ENCODE results near the gene PIP4K2A. TPM values are rescaled to one million over a fixed set of nuclear protein-coding genes. Genes with fewer than 3 reads are reported as not detected.

The PIP4K2A gene
- total and polyA plus RNA-seq, 2 of the 13 experiments (the other 11 are each of a cell fraction or from before 2014, with no cell fraction given) = 9.1 to 22.6 TPM

DNA sequence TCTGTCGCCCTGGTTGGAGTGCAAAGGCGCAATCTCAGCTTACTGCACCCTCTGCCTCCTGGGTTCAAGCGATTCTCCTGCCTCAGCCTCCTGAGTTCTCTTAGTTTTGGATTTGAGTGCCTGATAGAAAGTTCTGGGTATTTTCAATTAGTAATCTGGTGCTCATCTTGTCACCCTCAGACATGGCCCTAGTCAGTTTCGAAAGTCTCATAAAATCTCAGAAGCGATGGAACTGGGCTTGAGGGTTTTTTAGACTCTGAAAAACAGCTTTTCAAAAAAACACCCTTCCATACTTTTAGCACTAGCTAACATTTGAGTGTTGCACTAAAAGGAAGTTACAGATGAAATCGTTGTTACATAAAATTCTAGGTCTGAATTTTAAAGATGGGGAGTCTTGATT is 9.4 kb upstream of the PIP4K2A start:
- no peak overlapping the region for H3K4me3 ChIP-seq (replicated peaks in 1 of 3; ENCODE audit: insufficient read depth in 1 of 3, low read depth in 2 of 3, low read length in 3 of 3)
- TF ChIP-seq SMAD1 (CRISPR knock-in tag; IDR thresholded peaks at IDR 0.05; ENCODE audit: borderline replicate concordance, low read depth) = no peak
- TF ChIP-seq ZNF777 (CRISPR knock-in tag; IDR thresholded peaks at IDR 0.05) = no peak
- no peak for TF ChIP-seq HIVEP1 (CRISPR knock-in tag; IDR thresholded peaks at IDR 0.05)
- no peak for TF ChIP-seq GABPA (IDR thresholded peaks at IDR 0.05; ENCODE audit: low read depth, low read length)
- no peak for TF ChIP-seq GABPA (CRISPR knock-in tag; IDR thresholded peaks at IDR 0.05; ENCODE audit: low read depth)
- TF ChIP-seq, protein P1, sequence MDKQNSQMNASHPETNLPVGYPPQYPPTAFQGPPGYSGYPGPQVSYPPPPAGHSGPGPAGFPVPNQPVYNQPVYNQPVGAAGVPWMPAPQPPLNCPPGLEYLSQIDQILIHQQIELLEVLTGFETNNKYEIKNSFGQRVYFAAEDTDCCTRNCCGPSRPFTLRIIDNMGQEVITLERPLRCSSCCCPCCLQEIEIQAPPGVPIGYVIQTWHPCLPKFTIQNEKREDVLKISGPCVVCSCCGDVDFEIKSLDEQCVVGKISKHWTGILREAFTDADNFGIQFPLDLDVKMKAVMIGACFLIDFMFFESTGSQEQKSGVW (CRISPR knock-in tag; IDR thresholded peaks at IDR 0.05; ENCODE audit: borderline replicate concordance) = no peak
- TF ChIP-seq RFXAP (CRISPR knock-in tag; IDR thresholded peaks at IDR 0.05; ENCODE audit: borderline replicate concordance) = no peak
- ATAC-seq = no peak
- FAIRE-seq = no peak
- CTCF ChIA-PET (ENCODE audit: low intra/inter-chr PET ratio, low total read pairs) = no interaction called here
- H4K20me1 ChIP-seq (ENCODE audit: insufficient read depth, low read length) = no peaks in the 10 kb centered on the region
- no peaks in the 10 kb centered on the region for H3K9me3 ChIP-seq (ENCODE audit: low read length)
- no peaks in the 10 kb centered on the region for H3K36me3 ChIP-seq (replicated peaks in 1 of 2; ENCODE audit: control insufficient read depth in 1 of 2, insufficient read depth in 2 of 2, low read length in 2 of 2)
- DNase-seq (ENCODE audit: low spot score) = no peak
- in situ Hi-C loops (cut with HindIII; ENCODE audit: extremely low pct_ligation_motif_present, low pct_unique_long_range_greater_than_20kb) (loop anchor here (25.0 kb wide), 1 partner anchor 411 kb away; the partner anchor contains the start of genes BMI1 and COMMD3), intact Hi-C loops (cut with micrococcal nuclease; ENCODE audit: unreplicated experiment) (no loop called here)
- no peaks in the 10 kb centered on the region for H3K79me2 ChIP-seq (ENCODE audit: insufficient read depth, low read length)
- POLR2A ChIA-PET = no interaction called here
- no peak overlapping the region for H2AFZ ChIP-seq (ENCODE audit: low read length)
- H3K4me1 ChIP-seq (ENCODE audit: insufficient read depth, low read length) = peaks cover 13% of the 10 kb centered on the region
- BruUV-seq (replicated peaks) = no TSS peak
- H3K9ac ChIP-seq (ENCODE audit: insufficient read depth, low read depth, low read length) = no peak overlapping the region
- H3K27me3 ChIP-seq (ENCODE audit: control insufficient read depth in 1 of 2, insufficient read depth in 2 of 2, low read length in 2 of 2) = peaks cover 0 to 1% of the 10 kb centered on the region in 2 experiments; a peak in 3 of 5 replicates
- H3K27ac ChIP-seq (ENCODE audit: extremely low read length, insufficient read depth, low read length) = no peak overlapping the region
- no peak overlapping the region for H3K4me2 ChIP-seq (ENCODE audit: low read depth, low read length)
- 57% methylated on average over 6 of the region's 6 CpGs for WGBS (ENCODE audit: low lambda C conversion rate)

- in situ Hi-C loops (cut with HindIII; ENCODE audit: extremely low pct_ligation_motif_present, low pct_unique_long_range_greater_than_20kb) = loop anchor here (25.0 kb wide), 1 partner anchor 411 kb away; the partner anchor contains the start of genes BMI1 and COMMD3
- Histone ChIP-seq H3K27ac (ENCODE audit: extremely low read length, insufficient read depth, low read length) (no peak overlapping the region), H3K4me3 (replicated peaks in 1 of 3; ENCODE audit: insufficient read depth in 1 of 3, low read depth in 2 of 3, low read length in 3 of 3) (no peak overlapping the region), H3K4me2 (ENCODE audit: low read depth, low read length) (no peak overlapping the region), H3K9ac (ENCODE audit: insufficient read depth, low read depth, low read length) (no peak overlapping the region), H3K9me3 (ENCODE audit: low read length) (no peaks in the 10 kb centered on the region), H3K27me3 (ENCODE audit: control insufficient read depth in 1 of 2, insufficient read depth in 2 of 2, low read length in 2 of 2) (peaks cover 0 to 1% of the 10 kb centered on the region in 2 experiments; a peak in 3 of 5 replicates), H3K4me1 (ENCODE audit: insufficient read depth, low read length) (peaks cover 15% of the 10 kb centered on the region), H2AFZ (ENCODE audit: low read length) (no peak overlapping the region), H3K36me3 (replicated peaks in 1 of 2; ENCODE audit: control insufficient read depth in 1 of 2, insufficient read depth in 2 of 2, low read length in 2 of 2) (no peaks in the 10 kb centered on the region), H4K20me1 (ENCODE audit: insufficient read depth, low read length) (no peaks in the 10 kb centered on the region), H3K79me2 (ENCODE audit: insufficient read depth, low read length) (no peaks in the 10 kb centered on the region)
- DNase-seq (ENCODE audit: low spot score) = no peak
- CTCF ChIA-PET (ENCODE audit: low intra/inter-chr PET ratio, low total read pairs) = no interaction called here
- no TSS peak for BruUV-seq (replicated peaks)
- 33% methylated on average over 5 of the region's 5 CpGs for WGBS (ENCODE audit: low lambda C conversion rate)
- intact Hi-C loops (cut with micrococcal nuclease; ENCODE audit: unreplicated experiment) = no loop called here
- TF ChIP-seq ZNF24 (IDR thresholded peaks at IDR 0.05) (no peak), HOXA3 (CRISPR knock-in tag; IDR thresholded peaks at IDR 0.05) (no peak), HOXA9 (CRISPR knock-in tag; IDR thresholded peaks at IDR 0.05; ENCODE audit: borderline replicate concordance) (no peak), GATAD1 (CRISPR knock-in tag; IDR thresholded peaks at IDR 0.05) (no peak)
- TF ChIP-seq, protein P2, sequence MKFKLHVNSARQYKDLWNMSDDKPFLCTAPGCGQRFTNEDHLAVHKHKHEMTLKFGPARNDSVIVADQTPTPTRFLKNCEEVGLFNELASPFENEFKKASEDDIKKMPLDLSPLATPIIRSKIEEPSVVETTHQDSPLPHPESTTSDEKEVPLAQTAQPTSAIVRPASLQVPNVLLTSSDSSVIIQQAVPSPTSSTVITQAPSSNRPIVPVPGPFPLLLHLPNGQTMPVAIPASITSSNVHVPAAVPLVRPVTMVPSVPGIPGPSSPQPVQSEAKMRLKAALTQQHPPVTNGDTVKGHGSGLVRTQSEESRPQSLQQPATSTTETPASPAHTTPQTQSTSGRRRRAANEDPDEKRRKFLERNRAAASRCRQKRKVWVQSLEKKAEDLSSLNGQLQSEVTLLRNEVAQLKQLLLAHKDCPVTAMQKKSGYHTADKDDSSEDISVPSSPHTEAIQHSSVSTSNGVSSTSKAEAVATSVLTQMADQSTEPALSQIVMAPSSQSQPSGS (CRISPR knock-in tag; IDR thresholded peaks at IDR 0.05) = no peak
- no peak for ATAC-seq
- POLR2A ChIA-PET = no interaction called here
- FAIRE-seq = no peak
Measured at GRCh38 chr10:22723343-22723779, 9.0 kb upstream of the PIP4K2A start.
